K562 (cell line): ENCODE results near the gene CTXN1. TPM values are rescaled to one million over a fixed set of nuclear protein-coding genes. Genes with fewer than 3 reads are reported as not detected.

Source experiments
- BRD4 ChIP-seq: fragments of 200-600 bp; sonication (generic); IDR thresholded peaks from 2 replicates; pipeline ENCODE4 v1.6.1; 2017; ENCODE audit warnings: inconsistent platforms
- DIDO1 ChIP-seq: fragments of 450-650 bp; IDR thresholded peaks from 2 replicates; pipeline ENCODE4 v1.6.1; 2016; ENCODE audit warnings: low read depth, missing biosample characterization, missing genetic modification characterization
- ETV1 ChIP-seq: fragments of 450-650 bp; conservative IDR thresholded peaks from 2 replicates; pipeline ENCODE4 v1.6.1; 2016; ENCODE audit warnings: missing genetic modification characterization, control low read depth, low read depth, missing compliant biosample characterization
- ETV6 ChIP-seq, 3 experiments: fragments of 150-350 bp in 1 of 3; sonication (generic) in 1 of 3; formaldehyde crosslinking in 1 of 3; IDR thresholded peaks; 2 replicates each; pipeline versions ENCODE4 v1.6.1 to v1.8.0; 2014 to 2022; ENCODE audit warnings: borderline replicate concordance in 2 of 3, low read depth in 2 of 3, antibody characterized with exemption in 1 of 3, low read length in 1 of 3, mild to moderate bottlenecking in 1 of 3, missing genetic modification reagents in 1 of 3
- HCFC1 ChIP-seq: IDR thresholded peaks from 2 replicates; pipeline ENCODE4 v1.6.1; 2012; ENCODE audit warnings: low read depth, low read length, improper control_type of control experiment
- MECOM ChIP-seq: fragments of 250-450 bp; sonication (Bioruptor Pico); IDR thresholded peaks from 2 replicates; pipeline ENCODE4 v1.8.0; 2022; ENCODE audit warnings: inconsistent platforms
- MXI1 ChIP-seq: IDR thresholded peaks from 2 replicates; pipeline ENCODE4 v1.6.1; 2011; ENCODE audit warnings: low read depth, mild to moderate bottlenecking, improper control_type of control experiment, low read length
- NUFIP1 ChIP-seq: fragments of 450-650 bp; IDR thresholded peaks from 2 replicates; pipeline ENCODE4 v1.6.1; 2018; ENCODE audit not compliant: partially characterized antibody
- POLR2B ChIP-seq: fragments of 450-650 bp; IDR thresholded peaks from 2 replicates; pipeline ENCODE4 v1.6.1; 2018; ENCODE audit warnings: low read depth; ENCODE audit not compliant: partially characterized antibody
- SETDB1 ChIP-seq: IDR thresholded peaks from one replicate; pipeline ENCODE4 v1.6.1; 2012; ENCODE audit warnings: low read length, control low read depth, inconsistent platforms
- SIRT6 ChIP-seq: IDR thresholded peaks from one replicate; pipeline ENCODE4 v1.6.1; 2012; ENCODE audit warnings: low read depth, mild to moderate bottlenecking, control low read depth, inconsistent platforms, low read length, moderate library complexity
- SMARCE1 ChIP-seq: fragments of 450-650 bp; IDR thresholded peaks from 2 replicates; pipeline ENCODE4 v1.7.1; 2016; ENCODE audit warnings: mild to moderate bottlenecking
- WHSC1 ChIP-seq: IDR thresholded peaks from one replicate; pipeline ENCODE4 v1.6.1; 2012; ENCODE audit warnings: low read length, control low read depth, inconsistent platforms
- ZNF124 ChIP-seq: sonication (generic); formaldehyde crosslinking; IDR thresholded peaks from 2 replicates; pipeline ENCODE4 v1.8.1; 2022; ENCODE audit warnings: missing genetic modification reagents
- ZNF143 ChIP-seq: sonication (generic); formaldehyde crosslinking; IDR thresholded peaks from 2 replicates; pipeline ENCODE4 v1.9.0; 2022; ENCODE audit warnings: mild to moderate bottlenecking, missing genetic modification reagents
- ZNF76 ChIP-seq: fragments of 250-450 bp; sonication (Bioruptor Pico); IDR thresholded peaks from 2 replicates; pipeline ENCODE4 v1.4.0; 2020; ENCODE audit warnings: mild to moderate bottlenecking, moderate library complexity, borderline replicate concordance
- polyA plus RNA-seq, 8 experiments: library from polyadenylated mRNA; depleted of rRNA in 4 of 8; stranded (reverse) in 5 of 8; unstranded in 3 of 8; fragments of >200 nt; fragmentation: Nextera tagmentation in 2 of 8; fragmentation: Illumina TruSeq in 1 of 8; extraction: Ambion mirVana in 2 of 8; extraction: Trizol in 1 of 8; gene quantifications; 2 replicates each; pipeline versions ENCODE4 v1.2.1 to v1.2.3, GENCODE V29; 2011 to 2014; ENCODE audit warnings: inconsistent platforms in 1 of 8, missing spikeins in 1 of 8
- total RNA-seq, 7 experiments: library from RNA; depleted of rRNA in 6 of 7; stranded (reverse); fragments of >200 nt in 6 of 7; fragmentation: Illumina TruSeq in 2 of 7; extraction: Trizol in 2 of 7; gene quantifications; 2 replicates each; pipeline versions ENCODE4 v1.2.1 to v1.2.3, GENCODE V29; 2011 to 2021; ENCODE audit warnings: low replicate concordance in 1 of 7
- TF ChIP-seq, protein P1 (sequence below): IDR thresholded peaks from 3 replicates; pipeline ENCODE4 v1.6.1; 2011; ENCODE audit warnings: borderline replicate concordance, mild to moderate bottlenecking; ENCODE audit not compliant: insufficient read length, insufficient read depth
- TF ChIP-seq, protein P2 (sequence below): fragments of 450-650 bp; formaldehyde crosslinking; IDR thresholded peaks from 2 replicates; pipeline ENCODE4 v1.4.0; 2020; ENCODE audit warnings: mild to moderate bottlenecking, mixed read lengths
- TF ChIP-seq, protein P3 (sequence below): IDR thresholded peaks from 2 replicates; pipeline ENCODE4 v1.6.1; 2016; ENCODE audit warnings: missing genetic modification characterization, missing compliant biosample characterization

Gene CTXN1
- total and polyA plus RNA-seq, 9 of the 15 experiments (the other 6 are each of a cell fraction or from before 2014, with no cell fraction given), result 0.15 to 37.4 (median 1.8) TPM; not detected in 2

DNA sequence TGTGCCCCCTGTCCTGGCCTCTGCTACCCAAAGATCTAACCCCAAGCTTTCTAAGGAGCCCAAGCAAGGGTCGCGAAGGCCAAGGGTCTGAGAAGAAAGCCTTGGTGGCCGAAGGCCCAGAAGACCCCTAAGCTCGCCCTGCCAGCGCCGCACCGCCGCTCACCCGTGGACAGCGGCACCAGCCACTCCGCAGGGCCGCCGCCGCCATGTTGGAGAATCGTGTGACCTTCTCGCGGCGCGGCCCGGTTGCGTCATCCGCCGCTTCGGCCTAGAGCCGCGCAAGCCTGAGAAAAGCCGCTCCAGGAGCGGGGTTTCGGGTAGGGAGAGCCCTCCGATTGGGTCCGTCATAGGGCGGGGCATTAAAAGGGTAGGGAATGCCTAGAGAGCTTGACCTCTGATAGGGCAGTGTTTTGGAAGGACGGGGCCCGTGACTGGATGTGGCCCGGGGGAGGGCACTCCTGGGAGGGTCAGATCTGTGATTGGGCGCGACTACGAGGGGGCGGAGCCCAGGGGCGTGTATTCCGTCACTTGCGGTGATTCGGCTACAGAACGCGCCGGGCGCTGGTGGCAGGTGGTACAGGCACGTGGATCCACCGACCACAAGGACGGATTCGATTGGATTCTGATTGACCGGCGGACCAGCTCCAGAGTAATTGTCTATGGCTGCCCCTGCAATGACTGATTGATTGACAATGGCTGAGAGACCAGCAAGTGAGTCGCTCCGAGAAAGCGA is 17.7 kb upstream of the CTXN1 start, which contains the start of gene TIMM44 (continued):
- TF ChIP-seq, protein P1, sequence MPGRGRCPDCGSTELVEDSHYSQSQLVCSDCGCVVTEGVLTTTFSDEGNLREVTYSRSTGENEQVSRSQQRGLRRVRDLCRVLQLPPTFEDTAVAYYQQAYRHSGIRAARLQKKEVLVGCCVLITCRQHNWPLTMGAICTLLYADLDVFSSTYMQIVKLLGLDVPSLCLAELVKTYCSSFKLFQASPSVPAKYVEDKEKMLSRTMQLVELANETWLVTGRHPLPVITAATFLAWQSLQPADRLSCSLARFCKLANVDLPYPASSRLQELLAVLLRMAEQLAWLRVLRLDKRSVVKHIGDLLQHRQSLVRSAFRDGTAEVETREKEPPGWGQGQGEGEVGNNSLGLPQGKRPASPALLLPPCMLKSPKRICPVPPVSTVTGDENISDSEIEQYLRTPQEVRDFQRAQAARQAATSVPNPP, result no peak
- TF ChIP-seq SETDB1 (no peak), ZNF76 (CRISPR knock-in tag) (no peak), NUFIP1 (no peak), MECOM (no peak), ZNF143 (CRISPR knock-in tag) (no peak), MXI1 (peak; percentile 80; the same call in 1 of the 2 replicates), SIRT6 (no peak), ZNF124 (CRISPR knock-in tag) (no peak), BRD4 (peak; percentile 75), POLR2B (peak; percentile 74), DIDO1 (tag) (0 out of 2 replicates have a peak, but pooled peaks have one; percentile 58), SMARCE1 (no peak), WHSC1 (no peak), ETV1 (tag) (no peak), HCFC1 (peak; percentile 77), ETV6 (IDR thresholded peaks at IDR 0.05; ENCODE audit: borderline replicate concordance in 1 of 2, low read depth in 2 of 2, low read length in 1 of 2) (no peak), ETV6 (CRISPR knock-in tag; IDR thresholded peaks at IDR 0.05; ENCODE audit: borderline replicate concordance) (no peak)
- TF ChIP-seq, protein P2, sequence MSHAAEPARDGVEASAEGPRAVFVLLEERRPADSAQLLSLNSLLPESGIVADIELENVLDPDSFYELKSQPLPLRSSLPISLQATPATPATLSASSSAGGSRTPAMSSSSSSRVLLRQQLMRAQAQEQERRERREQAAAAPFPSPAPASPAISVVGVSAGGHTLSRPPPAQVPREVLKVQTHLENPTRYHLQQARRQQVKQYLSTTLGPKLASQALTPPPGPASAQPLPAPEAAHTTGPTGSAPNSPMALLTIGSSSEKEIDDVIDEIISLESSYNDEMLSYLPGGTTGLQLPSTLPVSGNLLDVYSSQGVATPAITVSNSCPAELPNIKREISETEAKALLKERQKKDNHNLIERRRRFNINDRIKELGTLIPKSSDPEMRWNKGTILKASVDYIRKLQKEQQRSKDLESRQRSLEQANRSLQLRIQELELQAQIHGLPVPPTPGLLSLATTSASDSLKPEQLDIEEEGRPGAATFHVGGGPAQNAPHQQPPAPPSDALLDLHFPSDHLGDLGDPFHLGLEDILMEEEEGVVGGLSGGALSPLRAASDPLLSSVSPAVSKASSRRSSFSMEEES, result no peak
- TF ChIP-seq, protein P3, sequence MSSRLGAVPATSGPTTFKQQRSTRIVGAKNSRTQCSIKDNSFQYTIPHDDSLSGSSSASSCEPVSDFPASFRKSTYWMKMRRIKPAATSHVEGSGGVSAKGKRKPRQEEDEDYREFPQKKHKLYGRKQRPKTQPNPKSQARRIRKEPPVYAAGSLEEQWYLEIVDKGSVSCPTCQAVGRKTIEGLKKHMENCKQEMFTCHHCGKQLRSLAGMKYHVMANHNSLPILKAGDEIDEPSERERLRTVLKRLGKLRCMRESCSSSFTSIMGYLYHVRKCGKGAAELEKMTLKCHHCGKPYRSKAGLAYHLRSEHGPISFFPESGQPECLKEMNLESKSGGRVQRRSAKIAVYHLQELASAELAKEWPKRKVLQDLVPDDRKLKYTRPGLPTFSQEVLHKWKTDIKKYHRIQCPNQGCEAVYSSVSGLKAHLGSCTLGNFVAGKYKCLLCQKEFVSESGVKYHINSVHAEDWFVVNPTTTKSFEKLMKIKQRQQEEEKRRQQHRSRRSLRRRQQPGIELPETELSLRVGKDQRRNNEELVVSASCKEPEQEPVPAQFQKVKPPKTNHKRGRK (tag), result no peak
